Skeletal muscle cell (primary cell): ENCODE data around the gene CYP39A1.

Experiments used
- DNase-seq: peaks from one replicate; pipeline ENCODE4 v3.0.0-alpha.2; 2010; ENCODE audit warnings: low read depth
- H3K4me3 ChIP-seq: 2 replicates; pipeline ENCODE4 v1.5.1; 2011; ENCODE audit warnings: low read depth, mild to moderate bottlenecking, control low read depth, low read length, moderate library complexity

Gene CYP39A1

GRCh38 chr6:46605091-46605797, 47.4 kb downstream of the CYP39A1 start:
- DNase-seq: no peak

GRCh38 chr6:46598215-46598614, 54.4 kb downstream of the CYP39A1 start:
- no peak for DNase-seq
- H3K4me3 ChIP-seq: no peak overlapping the region

More at GRCh38 chr6:46605091-46605797, 47.4 kb downstream of the CYP39A1 start:
- H3K4me3 ChIP-seq: no peak overlapping the region

GRCh38 chr6:46592740-46593139, 59.9 kb downstream of the CYP39A1 start:
- H3K4me3 ChIP-seq: no peak overlapping the region
- DNase-seq: no peak

- no peak for DNase-seq
- H3K4me3 ChIP-seq: no peak overlapping the region
Measured at GRCh38 chr6:46592046-46592445, 60.6 kb downstream of the CYP39A1 start.

- no peak for DNase-seq
- H3K4me3 ChIP-seq: no peak overlapping the region
Measured at GRCh38 chr6:46590765-46591164, 61.9 kb downstream of the CYP39A1 start.

GRCh38 chr6:46586906-46587305, 65.7 kb downstream of the CYP39A1 start:
- DNase-seq: no peak
- no peak overlapping the region for H3K4me3 ChIP-seq

GRCh38 chr6:46584586-46584985, 68.0 kb downstream of the CYP39A1 start:
- H3K4me3 ChIP-seq: no peak overlapping the region
- no peak for DNase-seq

- no peak for DNase-seq
- no peak overlapping the region for H3K4me3 ChIP-seq
Measured at GRCh38 chr6:46583721-46584120, 68.9 kb downstream of the CYP39A1 start.

GRCh38 chr6:46583081-46583480, 69.5 kb downstream of the CYP39A1 start:
- DNase-seq: no peak
- no peak overlapping the region for H3K4me3 ChIP-seq

GRCh38 chr6:46581459-46582177, 71.0 kb downstream of the CYP39A1 start:
- H3K4me3 ChIP-seq: no peak overlapping the region
- no peak for DNase-seq

GRCh38 chr6:46575530-46575929, 77.1 kb downstream of the CYP39A1 start:
- no peak for DNase-seq

GRCh38 chr6:46573140-46573539, 79.5 kb downstream of the CYP39A1 start:
- no peak overlapping the region for H3K4me3 ChIP-seq
- DNase-seq: no peak

More at GRCh38 chr6:46575530-46575929, 77.1 kb downstream of the CYP39A1 start:
- H3K4me3 ChIP-seq: no peak overlapping the region

GRCh38 chr6:46565531-46565930, 87.1 kb downstream of the CYP39A1 start:
- H3K4me3 ChIP-seq: no peak overlapping the region
- no peak for DNase-seq

- no peak overlapping the region for H3K4me3 ChIP-seq
- DNase-seq: no peak
Measured at GRCh38 chr6:46563924-46564323, 88.7 kb downstream of the CYP39A1 start.

- H3K4me3 ChIP-seq: no peak overlapping the region
- no peak for DNase-seq
Measured at GRCh38 chr6:46556053-46556452, 96.6 kb downstream of the CYP39A1 start.

GRCh38 chr6:46555129-46555528, 97.5 kb downstream of the CYP39A1 start:
- no peak for DNase-seq
- H3K4me3 ChIP-seq: no peak overlapping the region

GRCh38 chr6:46549155-46549554, 103.5 kb downstream of the CYP39A1 start:
- DNase-seq: no peak
- H3K4me3 ChIP-seq: no peak overlapping the region

- H3K4me3 ChIP-seq: no peak overlapping the region
- DNase-seq: no peak
Measured at GRCh38 chr6:46541556-46541955, 111.1 kb downstream of the CYP39A1 start.

- DNase-seq: no peak
- H3K4me3 ChIP-seq: no peak overlapping the region
Measured at GRCh38 chr6:46539866-46540265, 112.8 kb downstream of the CYP39A1 start.

- DNase-seq: no peak
- no peak overlapping the region for H3K4me3 ChIP-seq
Measured at GRCh38 chr6:46538800-46539480, 113.7 kb downstream of the CYP39A1 start.
